ENCODE measurements around the gene NUDT2. TPM values are rescaled to one million over a fixed set of nuclear protein-coding genes. Genes with fewer than 3 reads are reported as not detected.
A peak's percentile ranks its signal among the peaks of the same experiment; 100 is the strongest.

The NUDT2 gene
- total and polyA plus RNA-seq, 10 of the 15 experiments (the other 5 are each of a cell fraction or from before 2014, with no cell fraction given) = 24.5 to 55.1 (median 33.6) TPM

DNA sequence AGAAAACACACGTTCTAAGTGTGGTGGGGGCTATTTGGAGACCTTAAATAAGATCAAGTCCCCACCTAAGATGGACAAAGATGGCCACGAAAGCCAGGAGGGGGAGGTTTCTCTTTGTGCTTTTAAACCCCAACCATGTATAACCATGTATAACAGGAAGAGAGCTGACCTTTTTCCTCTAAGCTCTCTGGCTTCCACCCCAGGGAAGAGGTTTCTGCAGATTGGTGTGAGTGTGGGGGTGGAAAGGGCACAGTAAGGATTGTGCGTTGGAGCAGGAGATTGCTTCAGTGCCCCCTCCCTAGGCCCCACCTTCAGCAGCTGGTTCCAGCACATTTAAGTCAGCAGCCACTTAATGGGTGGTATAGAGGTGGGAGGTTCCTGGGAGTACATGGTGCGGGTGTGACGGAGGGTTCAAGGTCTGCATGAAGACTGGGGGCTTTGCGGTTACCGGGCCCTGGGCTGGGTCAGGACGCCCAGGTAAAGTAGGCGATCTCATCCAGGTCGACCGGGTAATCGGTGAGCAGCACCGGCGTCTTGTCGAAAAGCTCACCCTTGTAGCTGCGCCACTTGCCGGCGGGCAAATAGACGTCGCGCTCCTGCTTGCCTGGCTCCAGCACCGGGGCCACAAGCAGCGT lies 41.1 kb downstream of the NUDT2 start:
- ChIA-PET RAD21 (ENCODE audit: unreplicated experiment) (no interaction called here), SMC1A (ENCODE audit: uncharacterized antibody, unreplicated experiment) (no interaction called here), POLR2A (no interaction called here), CTCF (interaction anchor here (0.6 to 2.5 kb wide), 2 partner anchors 9 to 20 kb away, joined by 3 to 7 read pairs; no protein-coding TSS in a partner anchor)
- H3K27ac ChIP-seq (ENCODE audit: control insufficient read depth, insufficient read depth) = no peak overlapping the region
- in situ Hi-C loops (cut with MboI) = no loop called here
- H3K4me1 ChIP-seq (ENCODE audit: control insufficient read depth, insufficient read depth, low read length) = no peaks in the 10 kb centered on the region
- TF ChIP-seq NFIC (IDR thresholded peaks at IDR 0.05; ENCODE audit: low read depth, low read length) = no peak
- TF ChIP-seq, protein P1, sequence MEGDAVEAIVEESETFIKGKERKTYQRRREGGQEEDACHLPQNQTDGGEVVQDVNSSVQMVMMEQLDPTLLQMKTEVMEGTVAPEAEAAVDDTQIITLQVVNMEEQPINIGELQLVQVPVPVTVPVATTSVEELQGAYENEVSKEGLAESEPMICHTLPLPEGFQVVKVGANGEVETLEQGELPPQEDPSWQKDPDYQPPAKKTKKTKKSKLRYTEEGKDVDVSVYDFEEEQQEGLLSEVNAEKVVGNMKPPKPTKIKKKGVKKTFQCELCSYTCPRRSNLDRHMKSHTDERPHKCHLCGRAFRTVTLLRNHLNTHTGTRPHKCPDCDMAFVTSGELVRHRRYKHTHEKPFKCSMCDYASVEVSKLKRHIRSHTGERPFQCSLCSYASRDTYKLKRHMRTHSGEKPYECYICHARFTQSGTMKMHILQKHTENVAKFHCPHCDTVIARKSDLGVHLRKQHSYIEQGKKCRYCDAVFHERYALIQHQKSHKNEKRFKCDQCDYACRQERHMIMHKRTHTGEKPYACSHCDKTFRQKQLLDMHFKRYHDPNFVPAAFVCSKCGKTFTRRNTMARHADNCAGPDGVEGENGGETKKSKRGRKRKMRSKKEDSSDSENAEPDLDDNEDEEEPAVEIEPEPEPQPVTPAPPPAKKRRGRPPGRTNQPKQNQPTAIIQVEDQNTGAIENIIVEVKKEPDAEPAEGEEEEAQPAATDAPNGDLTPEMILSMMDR (IDR thresholded peaks at IDR 0.05 in 2 of 3, conservative IDR thresholded peaks at IDR 0.05 in 1 of 3; ENCODE audit: control insufficient read depth in 2 of 3, extremely low read depth in 1 of 3, insufficient read depth in 1 of 3, low read depth in 3 of 3, low read length in 3 of 3) = no peak
- TF ChIP-seq SPI1 (IDR thresholded peaks at IDR 0.05; ENCODE audit: borderline replicate concordance, insufficient read depth, low read depth, low read length) = no peak
- TF ChIP-seq NFYA (IDR thresholded peaks at IDR 0.05; ENCODE audit: borderline replicate concordance, low read depth, low read length) = no peak
- TF ChIP-seq SIX5 (IDR thresholded peaks at IDR 0.05; ENCODE audit: low read depth, low read length, severe bottlenecking) = no peak
- no peak for TF ChIP-seq EZH2 (IDR thresholded peaks at IDR 0.05; ENCODE audit: borderline replicate concordance, control insufficient read depth, low read depth, low read length)
- no peak for TF ChIP-seq POLR2A (IDR thresholded peaks at IDR 0.05; ENCODE audit: low read depth, low read length)
- no peak for TF ChIP-seq HDGF (IDR thresholded peaks at IDR 0.05)
- no peak for TF ChIP-seq SUPT20H (IDR thresholded peaks at IDR 0.05; ENCODE audit: borderline replicate concordance, control insufficient read depth, low read depth, low read length)
- TF ChIP-seq JUNB (IDR thresholded peaks at IDR 0.05) = no peak
- TF ChIP-seq BACH1 (IDR thresholded peaks at IDR 0.05; ENCODE audit: borderline replicate concordance) = no peak
- TF ChIP-seq BMI1 (IDR thresholded peaks at IDR 0.05; ENCODE audit: borderline replicate concordance) = no peak
- TF ChIP-seq ETV6 (conservative IDR thresholded peaks at IDR 0.05 in 1 of 2, IDR thresholded peaks at IDR 0.05 in 1 of 2; ENCODE audit: borderline replicate concordance in 1 of 2, low read depth in 1 of 2) = no peak
- no peak for TF ChIP-seq POLR2AphosphoS5 (IDR thresholded peaks at IDR 0.05; ENCODE audit: low read length)
- TF ChIP-seq RAD51 (IDR thresholded peaks at IDR 0.05) = no peak
- TF ChIP-seq BRCA1 (IDR thresholded peaks at IDR 0.05; ENCODE audit: low read depth, low read length) = no peak
- no peak for TF ChIP-seq RAD21 (IDR thresholded peaks at IDR 0.05; ENCODE audit: insufficient read depth, low read depth, low read length)
- no peak for TF ChIP-seq SREBF1 (IDR thresholded peaks at IDR 0.05; ENCODE audit: low read length)
- TF ChIP-seq BCL11A (IDR thresholded peaks at IDR 0.05; ENCODE audit: low read depth, low read length) = no peak
- H3K27me3 ChIP-seq (replicated peaks in 1 of 2; ENCODE audit: control insufficient read depth in 2 of 2, insufficient read depth in 2 of 2, low read length in 1 of 2) = no peaks in the 10 kb centered on the region
- H2AFZ ChIP-seq (ENCODE audit: control insufficient read depth, low read depth, low read length) = no peak overlapping the region
- no peaks in the 10 kb centered on the region for H3K36me3 ChIP-seq (ENCODE audit: control insufficient read depth in 2 of 2, insufficient read depth in 2 of 2, low read length in 1 of 2)
- peaks cover 2% of the 10 kb centered on the region; the same call in 1 of the 3 replicates for H3K9me3 ChIP-seq (replicated peaks; ENCODE audit: control insufficient read depth, insufficient read depth, low read length)
- WGBS (ENCODE audit: insufficient coverage, insufficient replicate concordance, low lambda C conversion rate, missing lambda C conversion rate) = 60% methylated on average over 22 of the region's 23 CpGs
- no TSS peak for BruUV-seq (replicated peaks)
- no peaks in the 10 kb centered on the region for H4K20me1 ChIP-seq (ENCODE audit: control insufficient read depth, insufficient read depth)
- no peak overlapping the region for H3K4me3 ChIP-seq
- no peak overlapping the region for H3K9ac ChIP-seq (ENCODE audit: control insufficient read depth, insufficient read depth, low read length)
- no peaks in the 10 kb centered on the region for H3K79me2 ChIP-seq (ENCODE audit: control insufficient read depth, insufficient read depth, low read length)
- intact Hi-C loops (cut with micrococcal nuclease; ENCODE audit: unreplicated experiment) = no loop called here
- FAIRE-seq = no peak
- peak; percentile 50; the same call in 2 of the 3 replicates for ATAC-seq
- no peak overlapping the region for H3K4me2 ChIP-seq (ENCODE audit: control insufficient read depth, insufficient read depth)
- no peak for DNase-seq (ENCODE audit: low read depth, low spot score)
